Measurements from ENCODE around the gene ADH5. TPM values are rescaled to one million over a fixed set of nuclear protein-coding genes. Genes with fewer than 3 reads are reported as not detected.
"Not testable (repeated sequence)": the region's sequence is repeated elsewhere in the genome, so short reads cannot be mapped to it uniquely, and the experiment has no call there.

Gene ADH5
- total and polyA plus RNA-seq, 5 donors = 105 to 133 (median 123) TPM

GRCh38 chr4:99033956-99034355 lies 54.6 kb downstream of the ADH5 start:
- Histone ChIP-seq H3K27me3 (ENCODE audit: control insufficient read depth, insufficient read depth) (no peaks in the 10 kb centered on the region), H3K27ac (ENCODE audit: low read length) (no peak overlapping the region), H3K4me3 (ENCODE audit: low read length) (no peak overlapping the region), H3K9me3 (ENCODE audit: control insufficient read depth, low read length) (no peaks in the 10 kb centered on the region), H3K4me1 (ENCODE audit: control insufficient read depth, insufficient read depth, low read length) (no peaks in the 10 kb centered on the region)
- intact Hi-C loops (cut with DNase I) = no loop called here
- WGBS = 91% methylated on average over 4 of the region's 4 CpGs
- ATAC-seq (no peak), DNase-seq (no peak)

GRCh38 chr4:99029852-99030251 lies 58.7 kb downstream of the ADH5 start:
- WGBS = 88% methylated on average over 3 of the region's 3 CpGs
- Histone ChIP-seq H3K4me1 (ENCODE audit: control insufficient read depth, insufficient read depth, low read length) (peaks cover 5% of the 10 kb centered on the region), H3K27me3 (ENCODE audit: control insufficient read depth, insufficient read depth) (no peaks in the 10 kb centered on the region), H3K4me3 (ENCODE audit: low read length) (no peak overlapping the region), H3K9me3 (ENCODE audit: control insufficient read depth, low read length) (no peaks in the 10 kb centered on the region), H3K27ac (ENCODE audit: low read length) (no peak overlapping the region)
- DNase-seq (no peak), ATAC-seq (no peak)
- intact Hi-C loops (cut with DNase I) = no loop called here

GRCh38 chr4:99029018-99029735 lies 59.4 kb downstream of the ADH5 start:
- 90% methylated on average over 1 of the region's 1 CpG for WGBS

DNA sequence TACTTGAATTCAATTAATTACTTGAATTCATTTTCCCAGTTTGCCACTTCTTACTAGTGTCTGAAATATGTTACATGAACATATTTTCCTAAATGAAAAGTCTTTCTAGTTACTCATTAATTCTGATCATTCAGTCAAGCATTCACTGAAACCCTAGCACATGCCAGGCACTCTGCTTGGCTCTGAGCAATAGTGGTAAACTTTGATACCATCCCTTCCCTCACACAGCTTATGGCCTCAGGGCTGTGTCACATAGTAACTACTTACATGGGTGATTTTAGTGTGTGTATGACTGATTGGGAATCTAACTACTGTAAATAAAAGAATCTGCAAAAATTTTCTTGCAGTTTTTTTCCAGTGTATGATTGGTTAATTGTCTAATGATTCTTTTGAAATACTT lies 60.4 kb downstream of the ADH5 start:
- DNase-seq = no peak
- peaks cover 5% of the 10 kb centered on the region for H3K4me1 ChIP-seq (ENCODE audit: control insufficient read depth, insufficient read depth, low read length)
- no peak for ATAC-seq
- H3K27ac ChIP-seq (ENCODE audit: low read length) = no peak overlapping the region
- no peaks in the 10 kb centered on the region for H3K9me3 ChIP-seq (ENCODE audit: control insufficient read depth, low read length)
- intact Hi-C loops (cut with DNase I) = no loop called here
- no peak overlapping the region for H3K4me3 ChIP-seq (ENCODE audit: low read length)
- H3K27me3 ChIP-seq (ENCODE audit: control insufficient read depth, insufficient read depth) = no peaks in the 10 kb centered on the region

More at GRCh38 chr4:99029018-99029735, 59.4 kb downstream of the ADH5 start:
- peaks cover 5% of the 10 kb centered on the region for H3K4me1 ChIP-seq (ENCODE audit: control insufficient read depth, insufficient read depth, low read length)
- intact Hi-C loops (cut with DNase I) = no loop called here
- H3K9me3 ChIP-seq (ENCODE audit: control insufficient read depth, low read length) = no peaks in the 10 kb centered on the region
- no peak overlapping the region for H3K4me3 ChIP-seq (ENCODE audit: low read length)
- no peaks in the 10 kb centered on the region for H3K27me3 ChIP-seq (ENCODE audit: control insufficient read depth, insufficient read depth)
- no peak for DNase-seq
- no peak for ATAC-seq
- H3K27ac ChIP-seq (ENCODE audit: low read length) = no peak overlapping the region

DNA sequence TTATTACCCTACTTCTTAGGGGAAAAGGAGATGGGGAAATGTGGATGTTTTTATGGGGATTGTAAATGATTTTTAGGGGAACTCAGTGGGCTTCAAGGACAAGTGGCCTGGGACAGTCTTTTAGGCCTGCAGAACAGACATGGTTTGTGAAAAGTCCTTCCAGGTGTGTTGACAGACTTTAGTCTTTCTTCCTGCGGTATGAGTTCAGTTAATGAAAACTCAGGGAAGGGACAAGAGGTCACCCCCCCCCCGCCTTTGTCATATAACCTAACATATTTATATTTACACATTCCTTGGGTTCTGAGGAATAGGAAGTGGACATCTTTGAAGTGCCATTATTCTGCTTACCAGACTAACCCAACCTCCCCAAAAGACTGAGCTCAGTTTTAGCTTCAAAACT lies 61.3 kb downstream of the ADH5 start:
- 93% methylated on average over 2 of the region's 2 CpGs for WGBS
- intact Hi-C loops (cut with DNase I) = no loop called here
- Histone ChIP-seq H3K4me1 (ENCODE audit: control insufficient read depth, insufficient read depth, low read length) (peaks cover 5% of the 10 kb centered on the region), H3K27me3 (ENCODE audit: control insufficient read depth, insufficient read depth) (no peaks in the 10 kb centered on the region), H3K27ac (ENCODE audit: low read length) (no peak overlapping the region), H3K4me3 (ENCODE audit: low read length) (no peak overlapping the region), H3K9me3 (ENCODE audit: control insufficient read depth, low read length) (no peaks in the 10 kb centered on the region)
- DNase-seq = no peak
- no peak for ATAC-seq

DNA sequence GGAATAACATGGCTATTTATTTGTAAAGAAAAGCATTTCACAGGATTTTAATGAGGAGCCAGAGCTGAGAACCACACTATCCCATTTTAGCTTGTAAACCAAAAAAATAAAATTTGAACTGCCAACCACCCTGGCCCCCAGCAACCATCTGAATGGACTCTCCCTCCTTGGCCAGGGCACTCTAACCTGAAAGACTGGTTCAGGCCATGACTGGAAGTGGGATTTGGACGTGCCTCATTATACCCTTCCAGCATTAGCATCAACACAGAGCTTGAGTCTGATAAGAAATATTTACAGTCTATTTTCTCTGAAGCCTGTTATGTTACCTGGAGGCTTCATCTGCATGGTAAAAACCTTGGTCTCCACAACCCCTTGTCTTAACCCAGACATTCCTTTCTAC lies 63.1 kb downstream of the ADH5 start:
- 77% methylated on average over 1 of the region's 1 CpG for WGBS
- no peak for ATAC-seq
- no peak for DNase-seq
- no peaks in the 10 kb centered on the region for H3K9me3 ChIP-seq (ENCODE audit: control insufficient read depth, low read length)
- no peak overlapping the region for H3K27ac ChIP-seq (ENCODE audit: low read length)
- intact Hi-C loops (cut with DNase I) = no loop called here
- no peak overlapping the region for H3K4me3 ChIP-seq (ENCODE audit: low read length)
- H3K27me3 ChIP-seq (ENCODE audit: control insufficient read depth, insufficient read depth) = no peaks in the 10 kb centered on the region
- peaks cover 11% of the 10 kb centered on the region for H3K4me1 ChIP-seq (ENCODE audit: control insufficient read depth, insufficient read depth, low read length)

GRCh38 chr4:99024481-99025275 lies 63.9 kb downstream of the ADH5 start:
- DNase-seq (peak in 1 of 3 donors; percentile 52), ATAC-seq (peak; percentile 77 to 82)
- Histone ChIP-seq H3K4me1 (ENCODE audit: control insufficient read depth, insufficient read depth, low read length) (peaks cover 11% of the 10 kb centered on the region), H3K27ac (ENCODE audit: low read length) (peak overlapping the region; percentile 58), H3K9me3 (ENCODE audit: control insufficient read depth, low read length) (no peaks in the 10 kb centered on the region), H3K4me3 (ENCODE audit: low read length) (no peak overlapping the region), H3K27me3 (ENCODE audit: control insufficient read depth, insufficient read depth) (no peaks in the 10 kb centered on the region)
- WGBS = 79% methylated on average over 7 of the region's 7 CpGs
- intact Hi-C loops (cut with DNase I) = no loop called here

GRCh38 chr4:99023800-99024251 lies 64.8 kb downstream of the ADH5 start:
- H3K27me3 ChIP-seq (ENCODE audit: control insufficient read depth, insufficient read depth); H3K9me3 ChIP-seq (ENCODE audit: control insufficient read depth, low read length); H3K4me3 ChIP-seq (ENCODE audit: low read length); ATAC-seq; H3K27ac ChIP-seq (ENCODE audit: low read length); intact Hi-C loops (cut with DNase I); DNase-seq: not testable (repeated sequence)
- peaks cover 11% of the 10 kb centered on the region for H3K4me1 ChIP-seq (ENCODE audit: control insufficient read depth, insufficient read depth, low read length)
- 87% methylated on average over 10 of the region's 10 CpGs for whole genome bisulfite sequencing

DNA sequence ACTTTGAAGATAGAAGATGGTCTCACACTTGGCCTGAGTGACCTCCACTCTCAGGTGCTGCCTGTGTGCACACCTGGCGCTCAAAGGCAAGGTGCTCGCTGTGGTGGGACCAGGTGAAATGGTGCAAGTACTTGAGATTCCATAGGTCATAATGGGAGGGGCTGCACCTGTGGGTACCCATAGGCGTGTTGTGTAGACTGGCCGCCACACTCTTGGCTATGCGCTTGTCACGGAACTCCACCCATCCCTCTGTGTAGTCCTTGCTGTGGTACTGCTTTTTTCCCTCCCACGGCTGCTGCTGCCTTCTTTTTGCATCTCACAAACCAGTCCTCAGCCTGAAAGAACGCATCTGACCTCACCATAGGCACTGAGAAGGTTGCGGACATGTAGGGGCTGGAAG lies 66.0 kb downstream of the ADH5 start:
- H3K4me1 ChIP-seq (ENCODE audit: control insufficient read depth, insufficient read depth, low read length) = peaks cover 11% of the 10 kb centered on the region
- ATAC-seq = no peak
- 99% methylated on average over 9 of the region's 9 CpGs for WGBS

DNA sequence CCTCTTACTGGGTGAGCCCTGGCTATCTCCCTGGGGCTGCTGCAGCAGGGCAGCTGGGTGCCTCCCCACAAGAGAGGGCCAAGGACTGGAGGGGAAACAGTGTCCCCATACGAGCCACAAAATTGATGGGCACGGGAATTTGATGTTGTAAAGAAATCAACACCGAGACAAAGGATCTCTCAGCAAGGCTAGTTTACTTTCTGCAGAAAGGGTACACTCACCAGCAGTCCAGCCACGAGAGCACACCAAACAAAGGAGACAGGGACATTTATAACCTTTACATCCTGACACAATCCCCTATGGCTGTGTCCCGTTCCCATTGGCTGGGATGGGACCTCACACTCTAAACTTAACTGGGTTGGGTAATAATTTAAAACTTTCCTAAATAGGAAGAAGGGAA lies 67.2 kb downstream of the ADH5 start:
- Histone ChIP-seq H3K9me3 (ENCODE audit: control insufficient read depth, low read length) (no peaks in the 10 kb centered on the region), H3K4me3 (ENCODE audit: low read length) (no peak overlapping the region), H3K4me1 (ENCODE audit: control insufficient read depth, insufficient read depth, low read length) (peaks cover 11% of the 10 kb centered on the region), H3K27me3 (ENCODE audit: control insufficient read depth, insufficient read depth) (no peaks in the 10 kb centered on the region), H3K27ac (ENCODE audit: low read length) (no peak overlapping the region)
- DNase-seq (no peak), ATAC-seq (no peak)
- intact Hi-C loops (cut with DNase I) = no loop called here
- 95% methylated on average over 5 of the region's 5 CpGs for WGBS

More for the DNA sequence above, 66.0 kb downstream of the ADH5 start:
- DNase-seq = no peak
- Histone ChIP-seq H3K9me3 (ENCODE audit: control insufficient read depth, low read length) (no peaks in the 10 kb centered on the region), H3K4me3 (ENCODE audit: low read length) (no peak overlapping the region), H3K27me3 (ENCODE audit: control insufficient read depth, insufficient read depth) (no peaks in the 10 kb centered on the region), H3K27ac (ENCODE audit: low read length) (no peak overlapping the region)
- intact Hi-C loops (cut with DNase I) = no loop called here
